ENCODE data around the gene ATP8A2.

DNA sequence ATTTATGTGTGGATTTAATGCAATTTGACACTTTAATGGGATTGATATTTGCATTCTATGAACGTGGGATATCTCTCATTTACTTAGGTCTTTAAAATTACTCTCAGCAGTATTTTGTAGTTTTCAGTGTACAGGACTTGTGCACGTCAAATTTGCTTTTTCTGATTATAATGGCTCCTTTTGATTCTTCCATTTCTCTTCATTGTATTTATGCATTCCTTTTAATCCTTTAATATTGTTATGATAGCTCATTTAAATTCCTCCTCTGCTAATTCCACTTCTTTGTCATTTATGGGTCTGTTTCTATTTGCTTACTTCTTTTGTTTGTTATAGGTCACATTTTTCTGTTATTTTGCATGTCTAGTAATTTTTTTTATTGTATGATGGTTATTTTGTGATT is 226.6 kb downstream of the ATP8A2 start:
- TF ChIP-seq, protein P1, sequence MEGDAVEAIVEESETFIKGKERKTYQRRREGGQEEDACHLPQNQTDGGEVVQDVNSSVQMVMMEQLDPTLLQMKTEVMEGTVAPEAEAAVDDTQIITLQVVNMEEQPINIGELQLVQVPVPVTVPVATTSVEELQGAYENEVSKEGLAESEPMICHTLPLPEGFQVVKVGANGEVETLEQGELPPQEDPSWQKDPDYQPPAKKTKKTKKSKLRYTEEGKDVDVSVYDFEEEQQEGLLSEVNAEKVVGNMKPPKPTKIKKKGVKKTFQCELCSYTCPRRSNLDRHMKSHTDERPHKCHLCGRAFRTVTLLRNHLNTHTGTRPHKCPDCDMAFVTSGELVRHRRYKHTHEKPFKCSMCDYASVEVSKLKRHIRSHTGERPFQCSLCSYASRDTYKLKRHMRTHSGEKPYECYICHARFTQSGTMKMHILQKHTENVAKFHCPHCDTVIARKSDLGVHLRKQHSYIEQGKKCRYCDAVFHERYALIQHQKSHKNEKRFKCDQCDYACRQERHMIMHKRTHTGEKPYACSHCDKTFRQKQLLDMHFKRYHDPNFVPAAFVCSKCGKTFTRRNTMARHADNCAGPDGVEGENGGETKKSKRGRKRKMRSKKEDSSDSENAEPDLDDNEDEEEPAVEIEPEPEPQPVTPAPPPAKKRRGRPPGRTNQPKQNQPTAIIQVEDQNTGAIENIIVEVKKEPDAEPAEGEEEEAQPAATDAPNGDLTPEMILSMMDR (IDR thresholded peaks at IDR 0.05 in 4 of 5, conservative IDR thresholded peaks at IDR 0.05 in 1 of 5), result no peak
- no peak for TF ChIP-seq POLR2A (IDR thresholded peaks at IDR 0.05)
